ENCODE measurements around the gene UCHL5. TPM values are rescaled to one million over a fixed set of nuclear protein-coding genes. Genes with fewer than 3 reads are reported as not detected.
A peak's percentile ranks its signal among the peaks of the same experiment; 100 is the strongest.
"Not testable (repeated sequence)": the region's sequence is repeated elsewhere in the genome, so short reads cannot be mapped to it uniquely, and the experiment has no call there.

UCHL5 gene
- total RNA-seq, 1 donor: 34.4 TPM

DNA sequence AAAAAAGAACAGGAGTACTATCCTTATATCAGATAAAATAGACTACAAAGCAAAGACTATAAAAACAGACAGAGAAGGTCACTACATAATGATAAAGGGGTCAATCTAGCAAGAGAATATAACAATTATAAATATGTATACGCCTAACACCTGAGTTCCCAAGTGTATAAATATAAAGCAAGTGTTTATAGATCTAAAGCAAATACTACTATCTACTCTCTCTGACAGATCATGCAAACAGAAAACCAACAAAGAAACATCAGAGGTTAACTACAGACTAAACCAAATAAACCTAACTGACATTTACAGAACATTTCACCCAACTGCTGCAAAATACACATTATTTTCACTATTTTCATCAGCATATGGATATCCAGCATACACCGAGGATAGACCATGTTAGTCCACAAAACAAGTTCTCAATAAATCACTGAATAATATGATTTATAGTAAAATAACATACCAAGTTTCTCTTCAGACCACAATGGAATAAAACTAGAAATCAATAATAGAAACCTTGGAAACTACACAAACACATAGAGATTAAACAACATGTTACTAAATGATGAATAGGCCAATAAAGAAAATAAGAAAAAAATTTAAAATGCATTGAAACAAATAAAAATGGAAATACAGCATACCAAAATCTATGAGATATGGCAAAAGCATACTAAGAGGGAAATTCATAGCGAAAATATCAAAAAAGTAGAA, 22.7 kb downstream of the UCHL5 start:
- TF ChIP-seq, protein P1, sequence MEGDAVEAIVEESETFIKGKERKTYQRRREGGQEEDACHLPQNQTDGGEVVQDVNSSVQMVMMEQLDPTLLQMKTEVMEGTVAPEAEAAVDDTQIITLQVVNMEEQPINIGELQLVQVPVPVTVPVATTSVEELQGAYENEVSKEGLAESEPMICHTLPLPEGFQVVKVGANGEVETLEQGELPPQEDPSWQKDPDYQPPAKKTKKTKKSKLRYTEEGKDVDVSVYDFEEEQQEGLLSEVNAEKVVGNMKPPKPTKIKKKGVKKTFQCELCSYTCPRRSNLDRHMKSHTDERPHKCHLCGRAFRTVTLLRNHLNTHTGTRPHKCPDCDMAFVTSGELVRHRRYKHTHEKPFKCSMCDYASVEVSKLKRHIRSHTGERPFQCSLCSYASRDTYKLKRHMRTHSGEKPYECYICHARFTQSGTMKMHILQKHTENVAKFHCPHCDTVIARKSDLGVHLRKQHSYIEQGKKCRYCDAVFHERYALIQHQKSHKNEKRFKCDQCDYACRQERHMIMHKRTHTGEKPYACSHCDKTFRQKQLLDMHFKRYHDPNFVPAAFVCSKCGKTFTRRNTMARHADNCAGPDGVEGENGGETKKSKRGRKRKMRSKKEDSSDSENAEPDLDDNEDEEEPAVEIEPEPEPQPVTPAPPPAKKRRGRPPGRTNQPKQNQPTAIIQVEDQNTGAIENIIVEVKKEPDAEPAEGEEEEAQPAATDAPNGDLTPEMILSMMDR (IDR thresholded peaks at IDR 0.05; ENCODE audit: extremely low read depth, low read depth, low read length): no peak
- Histone ChIP-seq H3K4me3 (ENCODE audit: insufficient read depth, low read length) (no peak overlapping the region), H3K36me3 (ENCODE audit: insufficient read depth, low read length) (no peaks in the 10 kb centered on the region), H3K9me3 (ENCODE audit: low read depth, low read length) (no peaks in the 10 kb centered on the region), H3K27me3 (ENCODE audit: insufficient read depth, low read length) (no peaks in the 10 kb centered on the region), H2AFZ (ENCODE audit: low read length) (no peak overlapping the region), H3K79me2 (ENCODE audit: insufficient read depth, low read length) (peaks cover 49% of the 10 kb centered on the region), H3K4me2 (ENCODE audit: insufficient read depth, low read length) (no peak overlapping the region), H3K4me1 (ENCODE audit: insufficient read depth, low read length) (no peaks in the 10 kb centered on the region), H3K27ac (ENCODE audit: low read depth, low read length) (no peak overlapping the region), H4K20me1 (ENCODE audit: insufficient read depth, low read length) (no peaks in the 10 kb centered on the region)
- no peak for DNase-seq (ENCODE audit: insufficient read length, low spot score, missing footprints)

DNA sequence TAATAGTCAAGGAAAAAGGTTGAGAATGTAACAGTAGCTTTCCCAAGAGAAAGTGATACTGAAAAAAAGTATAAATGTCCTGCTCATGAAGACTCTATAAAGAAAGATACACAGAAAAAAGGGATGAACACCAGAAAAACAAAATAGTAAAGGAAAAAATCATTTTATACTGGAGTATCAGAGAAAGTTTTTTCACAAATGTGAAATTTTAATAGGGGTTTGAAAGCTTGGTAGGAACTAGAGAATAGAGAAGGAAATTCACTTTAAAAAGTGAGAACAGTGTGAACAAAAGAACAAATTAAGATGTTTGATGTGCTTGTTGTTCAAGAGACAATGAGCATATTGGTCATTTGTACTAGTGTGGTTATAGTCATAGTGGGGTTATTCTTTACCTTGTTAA, 25.6 kb downstream of the UCHL5 start:
- Histone ChIP-seq H3K4me3 (ENCODE audit: insufficient read depth, low read length) (no peak overlapping the region), H3K9me3 (ENCODE audit: low read depth, low read length) (no peaks in the 10 kb centered on the region), H3K36me3 (ENCODE audit: insufficient read depth, low read length) (no peaks in the 10 kb centered on the region), H3K79me2 (ENCODE audit: insufficient read depth, low read length) (peaks cover 42% of the 10 kb centered on the region), H3K27ac (ENCODE audit: low read depth, low read length) (no peak overlapping the region), H3K4me1 (ENCODE audit: insufficient read depth, low read length) (no peaks in the 10 kb centered on the region), H3K4me2 (ENCODE audit: insufficient read depth, low read length) (no peak overlapping the region), H2AFZ (ENCODE audit: low read length) (no peak overlapping the region), H4K20me1 (ENCODE audit: insufficient read depth, low read length) (no peaks in the 10 kb centered on the region), H3K27me3 (ENCODE audit: insufficient read depth, low read length) (no peaks in the 10 kb centered on the region)
- DNase-seq (ENCODE audit: insufficient read length, low spot score, missing footprints): no peak
- TF ChIP-seq, protein P1 (IDR thresholded peaks at IDR 0.05; ENCODE audit: extremely low read depth, low read depth, low read length): no peak

DNA sequence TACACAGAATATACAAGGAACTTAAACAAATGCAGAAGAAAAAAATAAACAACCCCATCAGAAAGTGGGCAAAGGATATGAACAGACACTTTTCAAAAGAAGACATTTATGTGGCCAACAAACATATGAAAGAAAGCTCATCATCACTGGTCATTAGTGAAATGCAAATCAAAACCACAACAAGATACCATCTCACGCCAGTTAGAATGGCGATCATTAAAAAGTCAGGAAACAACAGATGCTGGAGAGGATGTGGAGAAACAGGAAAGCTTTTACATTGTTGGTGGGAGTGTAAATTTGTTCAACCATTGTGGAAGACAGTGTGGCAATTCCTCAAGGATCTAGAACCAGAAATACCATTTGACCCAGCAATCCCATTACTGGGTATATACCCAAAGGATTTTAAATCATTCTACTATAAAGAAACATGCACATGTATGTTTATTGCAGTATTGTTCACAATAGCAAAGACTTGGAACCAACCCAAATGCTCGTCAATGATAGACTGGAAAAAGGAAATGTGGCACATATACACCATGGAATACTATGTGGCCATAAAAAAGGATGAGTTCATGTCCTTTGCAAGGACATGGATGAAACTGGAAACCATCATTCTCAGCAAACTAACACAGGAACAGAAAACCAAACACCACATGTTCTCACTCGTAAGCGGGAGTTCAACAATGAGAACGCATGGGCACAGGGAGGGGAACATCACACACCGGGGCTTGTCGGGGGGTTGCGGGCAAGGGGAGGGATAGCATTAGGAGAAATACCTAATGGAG, 26.3 kb downstream of the UCHL5 start:
- DNase-seq (ENCODE audit: insufficient read length, low spot score, missing footprints); H4K20me1 ChIP-seq (ENCODE audit: insufficient read depth, low read length); H2AFZ ChIP-seq (ENCODE audit: low read length); H3K27me3 ChIP-seq (ENCODE audit: insufficient read depth, low read length); H3K27ac ChIP-seq (ENCODE audit: low read depth, low read length); H3K9me3 ChIP-seq (ENCODE audit: low read depth, low read length); H3K36me3 ChIP-seq (ENCODE audit: insufficient read depth, low read length); H3K4me3 ChIP-seq (ENCODE audit: insufficient read depth, low read length); H3K4me1 ChIP-seq (ENCODE audit: insufficient read depth, low read length); H3K4me2 ChIP-seq (ENCODE audit: insufficient read depth, low read length): not testable (repeated sequence)
- H3K79me2 ChIP-seq (ENCODE audit: insufficient read depth, low read length): peaks cover 38% of the 10 kb centered on the region

DNA sequence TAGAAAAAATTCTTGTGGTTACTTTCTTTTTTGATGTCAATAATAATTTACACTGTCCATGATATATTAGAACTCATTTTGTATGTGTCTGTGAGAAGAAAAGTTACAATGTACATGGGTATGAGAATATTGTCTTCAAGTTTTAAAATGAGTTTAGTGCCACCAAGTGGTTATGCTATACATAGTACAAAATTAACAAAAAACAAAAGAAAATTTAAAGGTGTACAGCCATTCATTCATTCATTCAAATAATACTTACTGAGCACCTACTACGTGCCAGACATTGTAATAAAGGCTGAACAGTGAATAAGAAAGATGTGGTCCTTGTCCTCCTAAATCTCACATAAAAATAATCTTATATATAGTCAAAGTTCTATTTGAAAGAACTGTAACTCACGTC, 27.7 kb downstream of the UCHL5 start:
- Histone ChIP-seq H3K4me2 (ENCODE audit: insufficient read depth, low read length) (no peak overlapping the region), H3K79me2 (ENCODE audit: insufficient read depth, low read length) (peaks cover 24% of the 10 kb centered on the region)
- TF ChIP-seq, protein P1 (IDR thresholded peaks at IDR 0.05; ENCODE audit: extremely low read depth, low read depth, low read length): peak; percentile 41

More for the DNA sequence above, 27.7 kb downstream of the UCHL5 start:
- Histone ChIP-seq H3K9me3 (ENCODE audit: low read depth, low read length) (no peaks in the 10 kb centered on the region), H3K27me3 (ENCODE audit: insufficient read depth, low read length) (no peaks in the 10 kb centered on the region), H4K20me1 (ENCODE audit: insufficient read depth, low read length) (no peaks in the 10 kb centered on the region), H2AFZ (ENCODE audit: low read length) (no peak overlapping the region), H3K4me3 (ENCODE audit: insufficient read depth, low read length) (no peak overlapping the region), H3K36me3 (ENCODE audit: insufficient read depth, low read length) (peaks cover 9% of the 10 kb centered on the region), H3K27ac (ENCODE audit: low read depth, low read length) (no peak overlapping the region), H3K4me1 (ENCODE audit: insufficient read depth, low read length) (no peaks in the 10 kb centered on the region)
- no peak for DNase-seq (ENCODE audit: insufficient read length, low spot score, missing footprints)

Measured in osteoblast (primary cell).